ENCODE measurements around the gene VN1R2.
A peak's percentile ranks its signal among the peaks of the same experiment; 100 is the strongest.
"Not testable (repeated sequence)": the region's sequence is repeated elsewhere in the genome, so short reads cannot be mapped to it uniquely, and the experiment has no call there.

The VN1R2 gene

GRCh38 chr19:53257715-53258342, at the start of gene VN1R2:
TSS of gene VN1R2 (plus strand) at chr19:53258292. CDS start at chr19:53258376, 84 bp downstream.
- DNase-seq (ENCODE audit: low spot score) = not testable (repeated sequence)

DNA sequence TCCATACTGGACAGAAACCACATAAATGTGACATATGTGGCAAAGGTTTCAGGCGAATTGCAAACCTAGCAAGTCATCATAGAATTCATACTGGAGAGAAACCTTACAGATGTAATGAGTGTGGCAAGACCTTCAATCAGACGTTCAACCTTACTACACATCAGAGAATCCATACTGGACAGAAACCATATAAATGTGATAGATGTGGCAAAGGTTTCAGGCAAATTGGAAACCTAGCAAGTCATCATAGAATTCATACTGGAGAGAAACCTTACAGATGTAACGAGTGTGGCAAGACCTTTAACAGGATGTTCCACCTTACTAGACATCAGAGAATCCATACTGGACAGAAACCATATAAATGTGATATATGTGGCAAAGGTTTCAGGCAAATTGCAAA, 46.5 kb upstream of the VN1R2 start:
- not testable (repeated sequence) for DNase-seq (ENCODE audit: low spot score)

DNA sequence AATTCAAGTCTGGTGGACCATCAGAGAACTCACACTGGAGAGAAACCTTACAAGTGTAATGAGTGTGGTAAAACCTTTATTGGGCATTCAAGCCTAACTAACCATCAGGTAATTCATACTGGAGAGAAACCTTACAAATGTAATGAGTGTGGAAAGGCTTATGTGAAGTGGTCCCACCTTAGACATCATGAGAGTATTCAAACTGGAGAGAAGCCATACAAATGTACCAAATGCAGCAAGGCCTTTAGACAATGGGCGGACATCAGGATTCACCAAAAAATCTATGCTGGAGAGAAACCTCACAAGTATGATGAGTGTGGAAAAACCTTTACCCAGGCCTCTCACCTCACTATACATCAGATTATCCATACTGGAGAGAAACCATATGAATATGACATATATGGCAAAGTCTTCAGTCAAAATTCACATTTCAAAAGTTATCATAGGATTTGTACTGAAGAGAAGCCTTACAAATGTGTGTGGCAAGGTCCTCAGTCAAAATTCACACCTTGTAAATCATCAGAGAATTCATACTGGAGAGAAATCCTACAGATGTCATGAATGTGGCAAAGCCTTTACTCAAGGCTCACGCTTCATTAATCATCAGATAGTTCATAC, 45.3 kb upstream of the VN1R2 start:
- DNase-seq (ENCODE audit: low spot score) = no peak

DNA sequence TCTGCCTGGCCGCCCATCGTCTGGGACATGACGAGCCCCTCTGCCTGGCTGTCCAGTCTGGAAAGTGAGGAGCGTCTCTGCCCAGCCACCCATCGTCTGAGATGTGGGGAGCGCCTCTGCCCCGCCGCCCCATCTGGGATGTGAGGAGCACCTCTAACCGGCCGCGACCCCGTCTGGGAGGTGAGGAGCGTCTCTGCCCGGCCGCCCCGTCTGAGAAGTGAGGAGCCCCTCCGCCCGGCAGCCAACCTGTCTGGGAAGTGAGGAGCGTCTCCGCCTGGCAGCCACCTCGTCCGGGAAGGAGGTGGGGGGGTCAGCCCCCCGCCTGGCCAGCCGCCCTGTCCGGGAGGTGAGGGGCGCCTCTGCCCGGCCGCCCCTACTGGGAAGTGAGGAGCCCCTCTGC, 35.4 kb upstream of the VN1R2 start:
- not testable (repeated sequence) for DNase-seq (ENCODE audit: low spot score)

- DNase-seq (ENCODE audit: low spot score) = no peak
Observed at GRCh38 chr19:53224606-53225005, 33.5 kb upstream of the VN1R2 start.

- DNase-seq (ENCODE audit: low spot score) = no peak
Observed at GRCh38 chr19:53237114-53237777, 20.8 kb upstream of the VN1R2 start.

- DNase-seq (ENCODE audit: low spot score) = no peak
Observed at GRCh38 chr19:53246498-53246897, 11.6 kb upstream of the VN1R2 start.

GRCh38 chr19:53254411-53255341, 3.4 kb upstream of the VN1R2 start, which contains the start of gene ZNF677:
TSS of gene ZNF677 (minus strand) at chr19:53254873. CDS start at chr19:53251550, 3,323 bp downstream.
- DNase-seq (ENCODE audit: low spot score) = peak; percentile 94

DNA sequence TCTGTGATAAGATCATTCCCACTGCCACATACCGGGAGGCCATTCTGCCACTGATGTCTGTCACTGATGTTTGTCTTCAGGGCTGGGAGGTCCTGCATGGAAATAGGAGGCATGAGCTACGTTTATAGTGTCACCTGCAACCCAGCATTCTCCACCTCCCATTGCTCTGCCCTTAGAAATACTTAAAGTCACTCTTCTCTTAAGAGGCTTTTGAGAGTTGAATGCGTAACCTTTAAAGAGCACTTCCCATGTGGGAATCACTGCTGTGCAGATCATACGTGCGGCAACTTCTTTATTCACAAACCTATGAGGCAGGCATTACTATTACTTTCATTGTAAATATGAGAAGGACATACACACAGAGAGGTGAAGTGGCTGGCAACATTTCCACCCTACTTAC, 9.5 kb downstream of the VN1R2 start, which contains the start of gene VN1R4:
Gene VN1R4 (minus strand): TSS at position 101 of the 400 bp plus-strand sequence. CDS start 58 bp downstream, at position 43.
- DNase-seq (ENCODE audit: low spot score) = not testable (repeated sequence)

DNA sequence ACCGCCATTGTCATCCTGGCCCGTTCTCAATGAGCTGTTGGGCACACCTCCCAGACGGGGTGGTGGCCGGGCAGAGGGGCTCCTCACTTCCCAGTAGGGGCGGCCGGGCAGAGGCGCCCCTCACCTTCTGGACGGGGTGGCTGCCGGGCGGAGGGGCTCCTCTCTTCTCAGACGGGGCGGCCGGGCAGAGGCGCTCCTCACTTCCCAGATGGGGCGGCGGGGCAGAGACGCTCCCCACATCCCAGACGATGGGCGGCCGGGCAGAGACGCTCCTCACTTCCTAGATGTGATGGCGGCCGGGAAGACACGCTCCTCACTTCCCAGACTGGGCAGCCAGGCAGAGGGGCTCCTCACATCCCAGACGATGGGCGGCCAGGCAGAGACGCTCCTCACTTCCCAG, 11.8 kb downstream of the VN1R2 start:
- DNase-seq (ENCODE audit: low spot score) = not testable (repeated sequence)

DNA sequence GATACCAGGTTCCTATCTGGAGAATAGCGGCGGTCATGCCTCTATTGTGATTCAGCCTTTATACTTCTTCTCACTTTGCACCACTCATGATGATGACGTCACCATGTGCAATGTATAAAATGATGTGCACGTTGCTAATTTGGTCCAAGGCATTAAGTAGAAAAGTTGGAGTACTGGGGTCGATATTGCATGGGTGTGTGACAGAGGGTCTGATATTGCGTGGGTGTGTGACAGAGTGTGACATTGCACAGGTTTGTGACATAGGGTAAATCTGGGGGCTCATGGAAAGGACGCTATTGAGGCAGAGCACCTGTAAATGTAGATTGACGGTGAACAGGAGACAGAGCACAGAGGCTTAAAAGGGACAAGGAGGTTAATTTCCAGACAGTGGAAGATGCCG, 14.0 kb downstream of the VN1R2 start:
- no peak for DNase-seq (ENCODE audit: low spot score)

GRCh38 chr19:53275480-53275879, 17.4 kb downstream of the VN1R2 start:
- DNase-seq (ENCODE audit: low spot score) = no peak

- not testable (repeated sequence) for DNase-seq (ENCODE audit: low spot score)
Observed at GRCh38 chr19:53281947-53282346, 23.9 kb downstream of the VN1R2 start.

- no peak for DNase-seq (ENCODE audit: low spot score)
Observed at GRCh38 chr19:53285087-53285486, 27.0 kb downstream of the VN1R2 start.

GRCh38 chr19:53290758-53291549, 32.9 kb downstream of the VN1R2 start:
- DNase-seq (ENCODE audit: low spot score) = no peak

DNA sequence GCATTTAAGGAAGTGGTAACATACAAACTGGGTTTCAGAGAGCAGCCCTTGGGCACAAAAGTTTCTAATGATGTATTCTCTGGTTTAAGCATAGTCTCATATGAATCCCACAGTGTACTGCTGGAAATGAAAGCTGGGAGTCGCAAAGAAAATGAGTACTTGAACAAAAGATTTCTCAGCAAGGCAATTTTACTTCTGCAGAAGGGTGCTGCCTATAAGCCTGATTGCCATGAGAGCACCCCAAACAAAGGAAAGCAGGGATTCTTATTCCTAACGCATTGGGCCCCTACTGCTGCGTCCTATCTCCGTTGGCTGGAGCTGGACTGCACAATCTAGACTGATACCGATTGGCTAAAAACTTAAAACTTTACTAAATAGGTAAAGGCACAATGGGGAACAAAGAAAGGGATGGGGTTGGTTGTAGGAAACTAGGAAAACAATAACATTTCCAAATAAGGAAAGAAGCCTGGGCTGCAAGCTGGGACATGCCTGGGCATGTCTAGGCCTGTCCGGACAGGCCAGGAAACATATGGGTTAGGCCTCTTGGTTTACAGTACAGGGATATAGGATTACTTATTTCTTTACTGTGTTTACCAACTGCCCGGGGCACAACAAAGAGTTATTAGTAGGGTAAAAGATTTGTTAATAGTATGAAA, 36.8 kb downstream of the VN1R2 start:
- no peak for DNase-seq (ENCODE audit: low spot score)

DNA sequence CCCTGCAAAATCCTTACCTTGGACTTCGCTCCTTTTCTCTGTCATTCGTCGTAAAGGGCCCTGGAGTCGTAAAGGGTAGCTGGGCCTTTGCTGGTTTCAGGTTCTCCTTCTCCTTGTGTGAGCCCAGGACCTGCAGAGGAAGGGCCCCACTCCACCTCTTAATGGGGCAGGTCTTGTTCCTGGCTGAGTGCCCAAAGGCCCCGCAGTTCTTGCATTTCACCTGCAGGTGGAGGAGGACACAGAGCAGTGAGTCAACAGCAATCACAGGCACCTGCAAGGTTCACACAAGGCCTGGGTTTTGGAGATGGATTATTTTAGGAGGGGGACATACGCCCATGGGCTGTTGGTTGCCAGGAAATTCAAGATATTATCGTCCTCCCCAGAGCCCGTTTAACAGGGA, 43.2 kb downstream of the VN1R2 start:
- DNase-seq (ENCODE audit: low spot score) = not testable (repeated sequence)

GRCh38 chr19:53308339-53308811, 50.3 kb downstream of the VN1R2 start:
- no peak for DNase-seq (ENCODE audit: low spot score)
